DMS79 (cell line): ENCODE measurements around the gene AOC3.
"Not testable (repeated sequence)": the region's sequence is repeated elsewhere in the genome, so short reads cannot be mapped to it uniquely, and the experiment has no call there.

Experiments used
- DNase-seq: peaks from one replicate; lab custom pipeline; 2025; lab: John Stamatoyannopoulos, UW

The AOC3 gene

GRCh38 chr17:42844271-42844670, 6.7 kb upstream of the AOC3 start, which contains the start of gene AOC2:
Gene AOC2, plus strand, starts transcription at chr17:42844580. Its CDS starts 47 bp downstream, at chr17:42844627.
- DNase-seq = no peak

- no peak for DNase-seq
Measured at GRCh38 chr17:42844761-42845555, 6.0 kb upstream of the AOC3 start.

- no peak for DNase-seq
Measured at GRCh38 chr17:42845556-42845917, 5.5 kb upstream of the AOC3 start.

- DNase-seq = no peak
Measured at GRCh38 chr17:42845918-42846593, 4.9 kb upstream of the AOC3 start.

- no peak for DNase-seq
Measured at GRCh38 chr17:42846594-42847280, 4.3 kb upstream of the AOC3 start.

- no peak for DNase-seq
Measured at GRCh38 chr17:42848093-42848492, 2.9 kb upstream of the AOC3 start.

GRCh38 chr17:42849031-42849430, 2.0 kb upstream of the AOC3 start:
- DNase-seq = no peak

GRCh38 chr17:42849451-42850181, 1.4 kb upstream of the AOC3 start:
- no peak for DNase-seq

- DNase-seq = not testable (repeated sequence)
Measured at GRCh38 chr17:42851371-42852240, 607 bp downstream of the AOC3 start.

- no peak for DNase-seq
Measured at GRCh38 chr17:42852351-42852750, 1.4 kb downstream of the AOC3 start.

- DNase-seq = no peak
Measured at GRCh38 chr17:42853004-42853403, 2.0 kb downstream of the AOC3 start.

- no peak for DNase-seq
Measured at GRCh38 chr17:42853597-42853967, 2.6 kb downstream of the AOC3 start.

GRCh38 chr17:42853968-42854790, 3.2 kb downstream of the AOC3 start:
- no peak for DNase-seq

GRCh38 chr17:42855048-42855596, 4.1 kb downstream of the AOC3 start:
- DNase-seq = no peak

GRCh38 chr17:42856093-42856492, 5.1 kb downstream of the AOC3 start:
- not testable (repeated sequence) for DNase-seq

- not testable (repeated sequence) for DNase-seq
Measured at GRCh38 chr17:42856516-42856915, 5.5 kb downstream of the AOC3 start.

GRCh38 chr17:42857389-42857788, 6.4 kb downstream of the AOC3 start:
- no peak for DNase-seq

- DNase-seq = no peak
Measured at GRCh38 chr17:42865638-42866094, 14.7 kb downstream of the AOC3 start.

GRCh38 chr17:42866216-42866615, 15.2 kb downstream of the AOC3 start:
- DNase-seq = no peak
